Adipose tissue (tissue), 3 donors: ENCODE results near the gene TMEM200B. TPM values are rescaled to one million over a fixed set of nuclear protein-coding genes. Genes with fewer than 3 reads are reported as not detected.
A peak's percentile ranks its signal among the peaks of the same experiment; 100 is the strongest.
"Not testable (repeated sequence)": the region's sequence is repeated elsewhere in the genome, so short reads cannot be mapped to it uniquely, and the experiment has no call there.

ENCODE experiments used
- H3K27ac ChIP-seq: one replicate; pipeline ENCODE4 v1.5.1; 2013; ENCODE audit warnings: low read depth, low read length
- WGBS, 3 donors: extraction: QIAGEN DNeasy Blood & Tissue Kit; methylation state at CpG; one replicate each; pipeline ENCODE4 v1.1.7; 2013; 5-methylcytosine and 5-hydroxymethylcytosine counted together
- polyA plus RNA-seq, 3 donors: library from polyadenylated mRNA; stranded (reverse); fragments of 200-250 nt; gene quantifications; one replicate each; pipeline ENCODE4 v1.2.3, GENCODE V29; 2013
- donor health status: healthy with polysubstance abuse.
- donor health status: Bipolar disorder and iron deficiency.
- donor health status: healthy.

The TMEM200B gene
- polyA plus RNA-seq, 3 donors, result 1.7 to 14.2 (median 7.1) TPM

GRCh38 chr1:29144178-29144577 is 20.5 kb upstream of the TMEM200B start:
- H3K27ac ChIP-seq, result no peak overlapping the region
- WGBS, 3 donors, result 92 to 97% (median 96%) methylated on average over 2 of the region's 2 CpGs

- H3K27ac ChIP-seq, result no peak overlapping the region
- WGBS, 3 donors, result 73 to 85% (median 80%) methylated on average over 2 of the region's 2 CpGs
Measured at GRCh38 chr1:29142714-29143113, 19.0 kb upstream of the TMEM200B start.

DNA sequence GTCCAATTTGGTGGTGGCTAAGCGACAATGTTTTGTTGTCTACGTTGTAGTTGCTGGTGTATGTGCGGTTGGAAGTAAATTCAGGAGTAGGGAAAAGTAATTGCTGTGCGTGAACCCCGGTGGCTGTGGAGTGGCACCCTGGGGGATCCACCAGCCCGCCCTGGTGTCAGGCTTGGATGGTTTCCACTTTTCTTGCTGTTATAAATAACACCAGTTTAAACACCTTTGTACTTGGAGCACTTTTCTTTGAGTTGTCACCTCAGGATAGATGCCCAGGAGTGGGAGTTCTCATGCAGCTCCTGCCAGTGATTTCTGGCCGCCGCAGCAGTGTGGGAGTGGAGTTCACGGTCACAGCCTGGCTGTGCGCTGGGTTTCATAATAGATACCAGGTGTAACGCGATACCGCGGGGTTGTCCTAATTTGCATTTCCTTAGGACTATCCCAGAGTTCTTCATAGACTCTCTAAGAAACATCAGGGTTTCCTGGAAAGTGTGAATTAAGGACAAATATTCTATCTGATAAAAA is 12.8 kb upstream of the TMEM200B start:
- 41 to 56% (median 52%) methylated on average over 14 of the region's 14 CpGs for WGBS, 3 donors

GRCh38 chr1:29134695-29135028 is 11.0 kb upstream of the TMEM200B start:
- 53 to 72% (median 63%) methylated on average over 10 of the region's 10 CpGs for WGBS, 3 donors
- no peak overlapping the region for H3K27ac ChIP-seq

More for the DNA sequence above, 12.8 kb upstream of the TMEM200B start:
- no peak overlapping the region for H3K27ac ChIP-seq

DNA sequence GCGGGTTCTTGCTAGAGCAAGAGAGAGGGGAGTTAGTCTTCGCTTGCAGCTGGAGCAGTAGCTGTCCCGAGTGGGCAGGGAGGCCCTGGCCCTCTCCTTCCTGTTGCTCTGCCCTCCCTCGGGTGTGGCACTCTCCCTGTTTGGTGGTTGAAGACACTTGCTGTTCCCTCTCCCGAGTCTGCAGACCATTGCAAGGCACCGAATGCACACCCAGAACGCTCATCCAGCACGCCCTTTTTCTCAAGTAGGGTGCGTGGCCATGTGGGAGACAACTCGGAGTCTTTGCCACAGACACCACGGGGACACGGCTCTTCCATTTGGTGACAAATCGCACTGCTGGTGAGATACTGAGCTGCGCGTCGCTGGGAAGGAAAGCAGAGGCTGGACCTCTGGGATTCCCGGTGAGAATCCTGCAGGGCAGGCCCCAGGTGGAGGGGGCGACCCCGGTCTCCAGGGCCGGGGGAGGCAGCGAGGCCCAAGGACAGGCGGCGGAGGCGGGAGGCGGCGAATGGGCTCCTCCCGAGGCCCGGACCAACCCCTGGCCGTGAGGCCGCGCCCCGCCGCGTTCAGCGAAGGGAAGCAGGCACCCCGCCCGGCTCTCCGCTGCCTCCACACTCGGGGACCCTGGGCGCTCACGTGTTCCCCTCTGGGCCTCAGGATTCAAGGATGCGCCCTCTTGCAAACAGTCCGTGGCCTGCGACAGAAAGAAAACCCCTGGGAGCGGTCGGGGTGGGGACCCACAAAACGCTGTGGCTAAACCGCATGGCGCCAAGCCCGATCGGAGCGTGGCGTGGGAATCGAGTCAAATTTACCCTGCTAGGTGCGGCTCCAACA is 10.4 kb upstream of the TMEM200B start:
- H3K27ac ChIP-seq, result no peak overlapping the region
- 59 to 69% (median 66%) methylated on average over 53 to 55 of the region's 55 CpGs for whole genome bisulfite sequencing, 3 donors

DNA sequence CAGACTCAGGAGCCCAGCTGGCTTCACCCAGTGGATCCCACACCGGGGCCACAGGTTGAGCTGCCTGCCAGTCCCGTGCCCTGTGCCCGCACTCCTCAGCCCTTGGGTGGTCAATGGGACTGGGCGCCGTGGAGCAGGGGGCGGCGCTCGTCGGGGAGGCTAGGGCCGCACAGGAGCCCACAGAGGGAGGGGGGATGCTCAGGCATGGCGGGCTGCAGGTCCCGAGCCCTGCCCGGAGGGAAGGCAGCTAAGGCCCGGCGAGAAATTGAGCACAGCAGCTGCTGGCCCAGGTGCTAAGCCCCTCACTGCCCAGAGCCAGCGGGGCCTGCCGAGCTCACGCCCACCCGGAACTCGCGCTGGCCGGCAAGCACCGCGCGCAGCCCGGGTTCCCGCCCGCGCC is 7.4 kb upstream of the TMEM200B start:
- not testable (repeated sequence) for H3K27ac ChIP-seq
- 94 to 96% (median 95%) methylated on average over 17 to 29 of the region's 29 CpGs for WGBS, 3 donors

GRCh38 chr1:29129916-29130315 is 6.2 kb upstream of the TMEM200B start:
- H3K27ac ChIP-seq, result no peak overlapping the region
- 73 to 94% (median 84%) methylated on average over 5 of the region's 5 CpGs for WGBS, 3 donors

DNA sequence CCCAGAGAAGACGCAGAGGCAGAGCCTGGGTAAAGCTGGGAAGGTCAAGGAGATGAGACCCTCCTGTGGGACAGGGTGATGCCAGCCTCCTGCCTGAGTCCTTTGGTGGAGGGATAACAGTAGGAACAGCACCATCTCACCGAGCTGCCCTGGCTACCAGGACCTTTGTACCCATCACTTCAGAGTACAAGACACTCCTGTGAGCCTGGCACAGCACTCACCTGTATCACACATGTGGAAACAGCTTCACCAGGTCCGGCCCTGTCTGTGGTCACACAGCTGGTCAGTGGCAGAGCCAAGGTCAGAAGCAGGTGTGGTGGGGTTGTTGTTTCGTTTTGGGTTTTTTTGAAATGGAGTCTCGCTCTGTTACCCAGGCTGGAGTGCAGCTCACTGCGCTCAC is 5.0 kb upstream of the TMEM200B start:
- H3K27ac ChIP-seq, result no peak overlapping the region
- 83 to 90% (median 87%) methylated on average over 6 of the region's 6 CpGs for WGBS, 3 donors

GRCh38 chr1:29126198-29126597 is 2.5 kb upstream of the TMEM200B start:
- H3K27ac ChIP-seq, result no peak overlapping the region
- 95 to 99% (median 97%) methylated on average over 6 of the region's 6 CpGs for WGBS, 3 donors

DNA sequence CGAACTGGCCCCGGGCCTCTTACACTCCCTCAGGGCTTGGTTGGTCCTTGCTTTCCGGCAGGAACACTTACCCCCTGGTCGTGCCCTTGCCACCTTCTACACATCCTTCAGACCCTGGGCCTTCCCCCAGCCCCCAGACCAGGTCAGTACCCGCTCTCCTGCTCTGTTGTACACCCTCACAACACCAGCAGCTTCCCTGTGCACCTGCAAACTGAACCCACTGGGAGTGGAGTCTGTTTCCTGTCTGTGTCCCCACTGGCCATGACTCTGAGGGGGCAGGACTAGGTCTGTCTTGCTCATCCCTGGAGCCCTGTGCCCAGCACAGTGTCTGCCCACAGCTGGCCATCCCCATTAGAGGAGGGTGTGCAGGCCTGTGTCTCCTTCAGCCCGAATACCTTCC is 2.1 kb upstream of the TMEM200B start:
- WGBS, 3 donors, result 86 to 90% (median 87%) methylated on average over 6 of the region's 6 CpGs

DNA sequence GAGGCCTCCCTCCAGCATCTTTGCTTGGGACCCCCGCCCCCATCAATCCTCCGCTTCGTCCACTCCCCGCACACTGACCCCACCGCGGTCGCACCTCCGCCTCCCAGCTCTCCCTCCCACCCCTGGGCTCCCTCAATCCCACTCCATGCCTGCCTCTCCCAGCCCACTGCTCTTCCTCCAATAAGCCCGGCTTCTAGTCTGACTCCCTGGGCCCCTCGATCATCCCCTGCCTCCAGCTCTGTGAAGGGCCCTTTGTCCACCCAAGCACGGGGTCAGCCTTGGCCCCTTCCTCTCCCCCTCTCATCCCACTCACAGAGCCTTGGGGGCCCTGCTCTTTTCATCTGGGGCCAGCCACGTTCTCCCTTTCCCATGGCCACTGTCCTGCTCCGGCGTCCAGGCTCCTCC is 1.5 kb upstream of the TMEM200B start:
- no peak overlapping the region for H3K27ac ChIP-seq
- 63 to 66% (median 65%) methylated on average over 13 to 14 of the region's 14 CpGs for WGBS, 3 donors

More for the DNA sequence above, 2.1 kb upstream of the TMEM200B start:
- H3K27ac ChIP-seq, result no peak overlapping the region

DNA sequence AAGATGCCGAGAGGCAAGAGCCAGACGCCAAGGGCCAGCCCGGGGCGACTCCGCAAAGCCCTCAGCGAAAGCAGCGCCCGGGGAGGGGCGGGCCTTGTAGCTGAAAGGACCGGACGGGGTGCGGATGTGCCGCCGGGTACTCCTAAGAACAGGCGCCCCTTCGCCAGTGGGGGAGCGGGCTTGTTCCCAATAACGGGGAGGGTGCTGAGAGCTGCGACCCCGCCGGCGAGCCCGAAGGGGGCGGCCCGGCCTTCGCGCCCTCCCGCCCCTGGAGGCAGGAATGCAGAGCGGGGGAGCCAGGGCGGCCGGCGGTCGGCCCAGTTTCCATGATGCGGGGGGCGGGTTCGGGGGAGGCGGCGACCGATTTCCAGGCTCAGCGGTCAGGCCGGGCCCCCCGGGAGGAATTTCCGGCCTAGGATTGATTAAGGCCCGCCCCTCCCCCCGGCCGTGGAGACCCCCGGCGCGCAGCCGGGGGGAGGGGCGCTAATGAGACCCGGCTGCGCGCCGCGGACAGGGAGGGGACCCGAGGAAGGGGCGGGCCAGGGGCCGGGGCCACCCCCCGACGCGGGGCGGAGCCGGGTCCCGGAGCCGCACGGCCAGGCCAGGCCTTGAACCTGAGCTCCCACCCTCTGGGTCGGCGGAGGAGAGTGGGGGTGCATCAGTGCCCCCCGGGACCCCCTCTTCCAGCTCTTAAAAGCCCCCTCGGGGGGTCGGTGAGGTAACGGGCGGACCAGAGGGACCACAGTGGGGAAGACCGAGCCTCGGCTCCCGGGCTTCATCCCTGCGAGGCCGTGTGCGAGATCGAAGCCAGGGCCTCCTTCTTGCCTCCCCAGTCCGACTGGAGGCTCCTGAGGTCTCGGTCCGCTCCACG is 898 bp upstream of the TMEM200B start:
- no peak overlapping the region for H3K27ac ChIP-seq
- 3 to 8% (median 5%) methylated on average over 52 to 84 of the region's 85 CpGs for WGBS, 3 donors

- WGBS, 3 donors, result 4 to 9% (median 5%) methylated on average over 47 to 70 of the region's 70 CpGs
- peak overlapping the region; percentile 47 for H3K27ac ChIP-seq
Measured at GRCh38 chr1:29123053-29123886, 433 bp downstream of the TMEM200B start.

- peak overlapping the region; percentile 28 for H3K27ac ChIP-seq
- 3 to 10% (median 3%) methylated on average over 28 to 34 of the region's 34 CpGs for WGBS, 3 donors
Measured at GRCh38 chr1:29122682-29123052, 1.0 kb downstream of the TMEM200B start.

DNA sequence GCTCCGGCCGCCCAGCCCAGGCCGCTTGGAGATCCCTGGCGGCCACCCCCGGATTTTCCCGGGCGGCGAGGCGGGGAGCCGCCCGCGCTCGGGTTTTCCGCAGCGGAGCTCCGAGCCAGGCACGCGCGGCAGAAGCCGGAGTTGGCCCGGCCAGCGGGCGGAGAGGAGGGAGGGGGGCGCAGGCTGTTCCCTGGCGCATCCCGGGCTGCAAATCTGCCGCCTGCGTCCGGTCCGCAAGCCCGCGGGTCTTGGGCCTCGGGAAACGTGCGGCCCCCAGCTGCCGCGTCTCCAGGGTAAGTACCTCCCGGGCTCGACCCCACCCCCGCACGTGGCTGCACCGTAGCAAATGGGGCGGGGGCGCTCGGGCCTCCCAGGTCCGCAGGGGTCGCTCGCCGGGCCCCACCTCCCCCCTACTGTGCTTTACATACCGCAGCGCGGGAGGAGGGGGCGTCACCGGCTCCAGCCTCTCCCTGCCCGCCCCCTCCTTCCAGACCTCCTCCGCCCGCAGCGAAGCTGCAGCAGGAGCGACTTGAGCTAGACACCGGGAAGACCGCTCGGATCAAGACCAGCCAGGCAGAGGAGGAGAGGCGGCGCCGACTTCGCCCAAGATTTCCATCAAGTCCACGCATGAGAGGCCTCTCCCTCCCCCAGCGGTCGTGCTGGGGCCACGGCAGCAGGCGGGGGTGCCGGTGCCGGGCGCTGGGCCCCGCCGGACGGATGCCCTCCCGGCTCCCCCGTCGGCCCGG is 1.6 kb downstream of the TMEM200B start:
- WGBS, 3 donors, result 1 to 3% (median 1%) methylated on average over 36 to 81 of the region's 81 CpGs
- no peak overlapping the region for H3K27ac ChIP-seq

GRCh38 chr1:29121516-29121935 is 2.2 kb downstream of the TMEM200B start:
- H3K27ac ChIP-seq, result no peak overlapping the region
- WGBS, 3 donors, result 3 to 5% (median 4%) methylated on average over 31 to 59 of the region's 59 CpGs

- WGBS, 3 donors, result 36 to 47% (median 43%) methylated on average over 42 of the region's 42 CpGs
- H3K27ac ChIP-seq, result no peak overlapping the region
Measured at GRCh38 chr1:29120947-29121485, 2.7 kb downstream of the TMEM200B start.
